ENCODE data around the gene CDKAL1.
"Not testable (repeated sequence)": the region's sequence is repeated elsewhere in the genome, so short reads cannot be mapped to it uniquely, and the experiment has no call there.

The CDKAL1 gene

DNA sequence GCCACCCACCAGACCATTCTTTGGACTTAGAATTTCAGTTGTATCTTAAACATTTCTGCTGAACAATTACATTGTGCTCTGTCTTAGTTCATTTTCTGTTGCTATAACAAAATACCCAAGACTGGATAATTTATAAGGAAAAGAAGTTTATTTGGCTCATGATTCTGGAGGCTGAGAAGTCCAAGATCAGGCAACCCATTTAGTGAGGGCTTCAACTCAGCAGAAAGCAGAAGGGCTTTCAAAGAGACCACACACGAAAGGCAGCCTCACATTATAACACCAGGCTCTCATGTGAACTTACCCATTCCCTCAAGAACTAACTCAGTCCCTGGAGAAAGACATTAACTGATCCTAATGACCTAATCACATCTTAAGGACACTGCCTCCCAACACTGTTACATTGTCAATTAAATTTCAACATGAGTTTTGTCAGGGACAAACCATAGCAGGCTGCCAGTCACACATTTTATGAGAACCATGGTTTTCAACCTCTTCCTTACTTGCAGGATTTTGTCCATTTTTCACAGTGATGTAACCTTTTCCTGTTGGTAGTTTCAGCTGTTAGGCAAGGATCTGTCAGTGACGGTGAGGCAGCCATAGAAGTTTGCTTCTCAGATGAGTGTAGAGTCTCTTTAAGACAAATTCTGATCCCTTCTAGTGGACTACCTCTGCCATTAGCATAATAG is 659.7 kb downstream of the CDKAL1 start:
- DNase-seq: no peak

DNA sequence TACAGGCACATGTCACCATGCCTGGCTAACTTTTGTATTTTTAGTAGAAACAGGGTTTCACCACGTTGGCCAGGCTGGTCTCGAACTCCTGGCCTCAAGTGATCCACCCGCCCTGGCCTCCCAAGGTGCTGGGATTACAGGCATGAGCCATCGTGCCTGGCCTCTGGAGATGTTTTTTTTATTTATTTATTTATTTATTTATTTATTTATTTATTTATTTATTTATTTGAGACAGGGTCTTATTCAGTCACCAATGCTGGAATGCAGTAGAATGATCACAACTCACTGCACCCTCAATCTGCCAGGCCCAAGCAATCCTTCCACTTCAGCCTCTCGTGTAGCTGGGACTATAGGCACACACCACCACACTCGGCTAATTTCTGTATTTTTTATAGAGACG is 661.0 kb downstream of the CDKAL1 start:
- not testable (repeated sequence) for DNase-seq

DNA sequence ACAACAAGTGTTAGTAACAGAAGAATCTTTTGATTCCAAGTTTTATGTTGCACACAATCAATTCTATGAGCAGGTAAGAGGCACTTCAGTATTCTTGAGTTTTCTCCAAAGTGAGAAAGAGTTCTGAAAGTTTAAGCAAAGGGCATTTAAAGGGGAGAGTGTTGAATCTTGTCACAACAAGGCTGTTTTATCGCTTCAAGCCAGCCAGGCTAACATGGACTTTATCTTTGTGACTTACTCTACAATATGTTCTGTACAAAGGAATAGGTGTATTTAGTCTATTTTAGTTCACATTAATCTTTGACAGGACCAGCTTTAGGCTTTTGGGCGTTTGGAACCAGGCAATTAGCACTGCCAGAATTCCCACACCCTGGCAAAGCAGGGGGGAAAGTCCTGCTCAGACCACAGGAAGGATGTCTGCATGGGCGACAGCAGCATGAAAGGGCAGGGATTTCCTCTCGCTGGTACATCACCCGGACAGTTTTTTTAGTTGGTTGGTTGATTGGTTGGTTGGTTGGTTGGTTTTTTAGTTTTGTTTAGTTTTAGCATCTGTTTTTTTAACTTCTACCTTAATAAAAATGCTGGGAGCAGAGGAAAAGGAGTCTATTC is 663.9 kb downstream of the CDKAL1 start:
- DNase-seq: no peak

- DNase-seq: no peak
Observed at GRCh38 chr6:21199262-21199661, 665.0 kb downstream of the CDKAL1 start.

- no peak for DNase-seq
Observed at GRCh38 chr6:21200134-21200870, 666.0 kb downstream of the CDKAL1 start.

GRCh38 chr6:21201187-21201586 is 666.9 kb downstream of the CDKAL1 start:
- no peak for DNase-seq

DNA sequence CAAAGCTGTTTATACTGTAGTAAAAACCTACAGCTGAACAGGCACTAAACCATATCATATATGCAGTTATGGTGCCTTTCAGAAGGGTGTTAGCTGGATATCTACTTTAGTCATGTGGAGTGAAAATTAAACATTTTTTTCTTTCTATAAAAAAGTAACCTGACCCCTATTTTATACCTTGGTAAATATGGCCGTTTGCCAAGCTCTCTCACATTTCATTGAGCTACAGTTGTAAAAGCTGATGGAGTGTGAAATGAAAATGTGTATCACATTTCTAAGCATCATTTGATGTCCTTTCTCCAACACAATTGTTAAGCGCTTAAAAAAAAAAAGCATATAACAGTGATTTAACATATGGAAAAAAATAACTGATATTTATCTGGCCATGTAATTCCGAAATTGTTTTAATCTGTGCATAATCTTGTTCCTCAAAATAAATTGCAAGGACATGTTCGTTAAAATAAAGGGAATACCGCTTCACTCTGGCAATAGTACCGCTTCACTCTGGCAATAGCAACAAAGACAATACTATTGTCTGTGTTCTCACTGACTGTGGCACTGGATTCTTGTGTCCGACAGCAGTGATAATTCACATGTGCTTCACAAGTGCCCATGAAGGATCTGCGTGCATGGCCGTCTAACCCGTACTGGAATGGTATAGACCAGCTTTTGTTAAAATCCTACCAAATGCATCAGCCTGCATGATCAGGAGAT is 667.5 kb downstream of the CDKAL1 start:
- DNase-seq: no peak

GRCh38 chr6:21202521-21202920 is 668.3 kb downstream of the CDKAL1 start:
- no peak for DNase-seq

- DNase-seq: no peak
Observed at GRCh38 chr6:21204951-21205350, 670.7 kb downstream of the CDKAL1 start.

DNA sequence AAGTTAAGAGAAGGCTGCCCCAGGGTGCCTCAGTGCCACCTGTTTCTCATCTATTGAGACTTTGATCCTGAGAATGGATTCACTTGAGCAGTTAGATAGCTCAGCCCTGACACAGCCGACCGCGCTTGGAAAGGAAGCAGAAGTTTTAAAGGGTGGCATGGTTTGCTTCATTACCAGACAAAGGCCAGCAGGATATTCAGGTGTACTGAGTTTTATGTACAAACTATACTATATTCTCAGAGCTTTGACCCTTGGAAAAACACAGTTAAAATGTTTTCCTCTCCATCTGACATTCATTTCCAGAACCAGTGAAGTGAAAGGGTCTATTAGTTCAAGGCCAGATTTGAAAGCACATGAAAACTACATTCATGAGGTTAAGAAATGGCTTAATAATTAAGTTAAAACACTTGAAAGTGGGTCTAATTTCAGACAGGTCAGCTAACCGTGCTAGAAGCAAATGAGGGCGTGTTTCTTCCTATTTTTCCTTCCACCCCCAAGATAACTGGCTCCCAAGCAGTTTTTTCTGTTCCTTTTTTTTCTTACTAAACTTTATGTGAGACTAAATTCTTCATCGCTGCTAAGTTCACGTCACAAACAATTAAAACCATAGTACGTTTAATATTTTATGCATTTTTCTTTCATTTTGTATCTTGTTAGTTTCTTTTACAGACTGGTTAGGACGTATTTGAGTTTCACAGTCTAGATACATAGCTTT is 674.0 kb downstream of the CDKAL1 start:
- no peak for DNase-seq

DNA sequence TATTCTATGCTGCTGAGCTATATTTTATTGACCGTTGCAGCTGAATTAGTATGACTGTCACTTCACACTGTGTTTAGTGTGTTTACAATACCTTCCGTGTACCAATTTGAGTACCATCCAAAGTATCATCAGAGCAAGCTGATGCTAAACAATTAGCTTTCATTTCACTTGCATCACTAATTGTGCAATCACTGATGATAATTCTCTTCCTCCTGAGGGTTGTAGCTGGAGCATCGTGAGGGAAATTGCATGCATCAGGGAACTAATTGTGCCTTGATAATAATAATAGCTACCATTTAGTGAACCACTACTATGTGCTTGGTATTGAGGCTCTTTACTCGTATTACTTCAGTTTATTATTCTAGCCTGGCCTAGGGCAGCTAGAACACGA is 674.5 kb downstream of the CDKAL1 start:
- no peak for DNase-seq

DNA sequence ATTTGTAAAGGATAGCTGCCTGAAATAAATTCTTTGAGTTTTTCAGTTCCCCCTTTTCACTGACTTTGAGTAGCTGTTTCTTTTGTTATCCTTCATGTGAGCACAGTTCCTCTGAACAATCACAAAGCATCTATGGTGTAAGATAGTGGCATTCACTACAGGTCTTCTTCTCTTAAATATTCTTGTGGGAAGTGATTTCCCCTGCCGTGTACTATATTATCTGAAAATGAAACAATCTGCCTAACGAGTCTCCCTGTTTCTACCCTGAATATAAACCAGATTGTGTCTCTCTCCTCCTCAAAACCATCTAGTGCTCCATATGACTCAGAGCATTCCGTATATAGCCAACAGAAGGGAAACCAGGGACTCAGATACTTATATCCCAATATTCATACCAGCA is 679.2 kb downstream of the CDKAL1 start:
- DNase-seq: no peak

- DNase-seq: no peak
Observed at GRCh38 chr6:21214738-21215448, 680.6 kb downstream of the CDKAL1 start.

GRCh38 chr6:21219241-21219640 is 685.0 kb downstream of the CDKAL1 start:
- DNase-seq: no peak

DNA sequence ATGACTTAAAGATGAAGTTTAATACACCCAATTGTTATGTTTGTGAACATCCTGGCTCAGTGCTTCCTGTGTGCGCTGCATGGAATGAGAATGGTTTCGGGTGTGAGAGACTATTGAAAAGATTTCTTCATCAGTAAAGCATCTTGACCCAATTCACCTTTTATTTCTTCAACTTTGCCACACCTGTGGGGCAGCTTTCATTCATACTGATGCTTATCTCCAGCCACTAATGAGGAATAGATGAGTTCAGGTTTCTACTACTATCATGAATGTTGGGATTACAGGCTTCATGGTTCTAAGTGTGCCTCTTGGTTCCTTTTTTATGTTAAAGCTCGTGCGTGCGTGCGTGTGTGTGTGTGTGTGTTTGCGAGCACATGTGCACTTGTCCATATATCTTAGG is 685.6 kb downstream of the CDKAL1 start:
- DNase-seq: no peak

DNA sequence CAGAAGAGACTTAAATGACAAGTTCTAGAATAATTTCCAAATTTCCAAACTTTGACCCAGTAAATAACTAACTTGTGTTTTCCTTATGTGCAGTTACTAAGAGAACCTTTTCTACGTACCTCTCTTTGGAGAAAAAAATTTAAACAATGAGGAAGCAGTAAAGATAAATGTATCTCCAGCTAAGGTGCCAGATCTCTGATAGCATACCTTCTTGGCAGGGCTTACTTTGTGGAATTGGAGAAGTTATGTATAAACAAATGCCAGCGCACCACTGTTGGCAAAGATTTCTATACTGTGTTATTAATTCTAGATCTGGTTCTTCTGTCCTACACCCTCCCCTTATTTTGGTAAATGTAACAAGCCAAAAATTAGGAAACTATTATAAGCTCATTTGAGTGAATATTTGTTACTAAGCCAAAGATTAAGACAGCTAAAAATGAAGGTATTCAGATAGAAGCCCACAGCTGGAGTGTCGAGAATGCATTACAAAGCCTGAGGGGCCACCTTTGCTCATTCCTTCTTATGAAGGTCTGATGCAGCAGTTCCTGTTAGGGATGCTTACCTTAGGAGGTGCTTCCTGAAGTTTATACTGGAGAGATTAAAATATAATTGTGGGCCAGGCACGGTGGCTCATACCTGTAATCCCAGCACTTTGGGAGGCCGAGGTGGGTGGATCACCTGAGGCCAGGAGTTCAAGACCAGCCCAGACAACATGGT is 686.2 kb downstream of the CDKAL1 start:
- no peak for DNase-seq

GRCh38 chr6:21222656-21223055 is 688.4 kb downstream of the CDKAL1 start:
- no peak for DNase-seq

DNA sequence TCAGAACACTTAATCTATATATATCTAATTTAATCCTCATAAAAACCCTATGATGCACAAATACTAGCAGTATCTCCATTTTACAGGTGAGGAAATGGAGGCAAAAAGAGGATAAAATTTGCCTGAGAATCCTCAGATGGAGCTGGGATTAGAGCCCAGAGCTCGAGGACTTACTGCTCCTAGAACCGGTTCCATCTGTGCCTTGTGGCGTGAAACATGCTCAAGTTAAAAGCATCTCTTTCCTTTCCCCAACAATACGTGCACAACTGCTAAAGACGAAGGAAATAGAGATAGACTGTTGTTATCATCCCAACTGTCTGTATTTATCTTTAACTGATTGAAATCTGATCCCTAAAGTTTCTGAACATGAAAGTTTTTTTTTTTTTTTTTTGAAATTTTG is 691.7 kb downstream of the CDKAL1 start:
- no peak for DNase-seq

DNA sequence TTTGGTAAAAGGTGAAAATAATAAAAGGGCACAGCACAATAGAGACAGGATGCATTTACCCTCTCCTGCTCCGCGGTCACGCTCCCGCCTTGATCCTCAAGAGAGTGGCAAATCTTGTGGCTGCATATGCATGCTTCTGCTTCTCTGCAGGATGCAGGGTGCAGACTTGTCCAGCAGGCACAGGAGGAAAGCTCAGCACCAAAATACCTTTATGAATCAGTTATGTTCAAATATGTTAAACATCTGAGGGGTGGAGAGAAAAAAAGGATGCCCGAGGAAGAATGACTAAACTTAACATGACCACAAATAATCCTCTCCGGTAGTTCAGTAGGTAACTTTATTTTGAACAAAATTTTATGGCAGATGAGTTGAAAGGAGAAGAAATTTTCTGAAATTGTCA is 693.2 kb downstream of the CDKAL1 start:
- no peak for DNase-seq

DNA sequence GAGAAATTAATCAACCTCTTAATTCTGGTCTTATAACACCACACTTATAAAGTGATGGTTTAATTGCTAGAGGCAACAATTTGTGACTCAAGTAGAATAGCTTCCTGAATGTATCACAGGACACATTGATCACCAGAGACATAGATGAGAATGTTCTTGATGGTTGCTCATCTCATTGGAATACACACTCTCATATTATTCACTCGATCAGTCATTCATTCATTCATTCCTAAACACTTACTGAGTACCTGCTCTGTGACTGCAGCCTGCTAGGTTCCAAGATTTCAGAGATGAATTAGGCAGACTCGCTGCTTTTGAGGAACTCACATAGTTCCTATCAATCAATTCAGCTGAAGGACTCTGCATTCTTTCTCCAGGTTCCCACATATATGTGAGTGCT is 694.2 kb downstream of the CDKAL1 start:
- no peak for DNase-seq

DNA sequence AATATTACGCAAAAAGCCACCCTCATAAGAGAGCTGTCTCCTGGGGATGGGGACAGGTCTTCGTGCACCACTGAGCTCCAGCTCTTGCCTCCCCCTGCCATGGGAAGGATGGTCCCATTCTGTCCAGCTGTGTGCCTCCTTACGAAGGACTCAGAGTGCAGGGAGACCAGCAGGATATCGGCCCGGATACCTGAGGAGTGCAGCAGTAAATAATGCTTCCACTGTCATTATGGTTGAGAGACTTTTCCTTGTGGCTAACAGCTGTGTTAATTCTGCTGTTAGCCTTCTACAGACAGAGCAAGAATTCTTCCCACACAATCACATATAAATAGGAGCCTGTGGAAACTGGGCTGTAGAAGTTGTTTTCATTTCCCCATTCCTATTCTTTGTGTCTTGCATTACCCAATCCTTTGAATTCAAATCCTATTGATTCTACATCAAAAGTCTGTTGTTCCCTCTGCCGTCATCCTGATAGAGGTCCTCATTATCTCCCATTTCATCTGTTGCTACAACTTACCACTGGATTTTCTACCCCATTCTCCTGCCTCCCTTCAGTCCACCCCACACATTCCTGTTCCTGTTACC is 694.7 kb downstream of the CDKAL1 start:
- no peak for DNase-seq

Data from activated T-cell treated with anti-CD3 and anti-CD28 coated beads, Interleukin-2, amount 50 U/mL, for 48 hours (primary cell).